Measurements from ENCODE around the gene COQ8A. TPM values are rescaled to one million over a fixed set of nuclear protein-coding genes. Genes with fewer than 3 reads are reported as not detected.

Gene COQ8A
- total and polyA plus RNA-seq, 2 donors (not counting 1 experiment from before 2014, with no cell fraction given): 3.8 to 19.7 TPM

- Histone ChIP-seq H2AFZ (ENCODE audit: low read length) (peak overlapping the region; percentile 21), H4K20me1 (ENCODE audit: control insufficient read depth, extremely low read depth, insufficient read depth, low read length) (no peaks in the 10 kb centered on the region), H3K27ac (ENCODE audit: insufficient read depth, low read length) (peak overlapping the region; percentile 87), H3K36me3 (ENCODE audit: control insufficient read depth, insufficient read depth, low read length) (no peaks in the 10 kb centered on the region), H3K9ac (ENCODE audit: insufficient read depth, low read length) (no peak overlapping the region), H3K9me3 (ENCODE audit: control insufficient read depth, insufficient read depth, low read depth, low read length) (no peaks in the 10 kb centered on the region), H3K4me2 (ENCODE audit: extremely low read depth, insufficient read depth, low read length) (no peak overlapping the region), H3K79me2 (ENCODE audit: control insufficient read depth, insufficient read depth, low read length) (no peaks in the 10 kb centered on the region), H3K27me3 (ENCODE audit: control insufficient read depth, insufficient read depth, low read length) (no peaks in the 10 kb centered on the region), H3K4me1 (ENCODE audit: control insufficient read depth, extremely low read depth, insufficient read depth, low read length) (peaks cover 7% of the 10 kb centered on the region), H3K4me3 (replicated peaks in 1 of 4; ENCODE audit: control extremely low read depth in 1 of 4, insufficient read depth in 1 of 4, low read depth in 3 of 4, low read length in 4 of 4) (no peak overlapping the region)
- DNase-seq (ENCODE audit: low read depth in 2 of 2): no peak
- TF ChIP-seq CTCF (conservative IDR thresholded peaks at IDR 0.05 in 1 of 2, IDR thresholded peaks at IDR 0.05 in 1 of 2; ENCODE audit: low read depth in 1 of 2, low read length in 2 of 2) (no peak), EZH2 (IDR thresholded peaks at IDR 0.05; ENCODE audit: low read length, missing control alignments) (no peak)
These were observed 2.0 kb upstream of the COQ8A start for GRCh38 chr1:226937940-226938725.

- Histone ChIP-seq H3K9me3 (ENCODE audit: control insufficient read depth, insufficient read depth, low read depth, low read length) (no peaks in the 10 kb centered on the region), H3K4me3 (replicated peaks in 1 of 4; ENCODE audit: control extremely low read depth in 1 of 4, insufficient read depth in 1 of 4, low read depth in 3 of 4, low read length in 4 of 4) (peak overlapping the region; percentile 52 to 81 (median 62)), H3K36me3 (ENCODE audit: control insufficient read depth, insufficient read depth, low read length) (no peaks in the 10 kb centered on the region), H2AFZ (ENCODE audit: low read length) (peak overlapping the region; percentile 69), H3K79me2 (ENCODE audit: control insufficient read depth, insufficient read depth, low read length) (no peaks in the 10 kb centered on the region), H4K20me1 (ENCODE audit: control insufficient read depth, extremely low read depth, insufficient read depth, low read length) (no peaks in the 10 kb centered on the region), H3K4me1 (ENCODE audit: control insufficient read depth, extremely low read depth, insufficient read depth, low read length) (peaks cover 7% of the 10 kb centered on the region), H3K9ac (ENCODE audit: insufficient read depth, low read length) (peak overlapping the region; percentile 70), H3K27me3 (ENCODE audit: control insufficient read depth, insufficient read depth, low read length) (no peaks in the 10 kb centered on the region), H3K27ac (ENCODE audit: insufficient read depth, low read length) (peak overlapping the region; percentile 87), H3K4me2 (ENCODE audit: extremely low read depth, insufficient read depth, low read length) (peak overlapping the region; percentile 90)
- no peak for TF ChIP-seq EZH2 (IDR thresholded peaks at IDR 0.05; ENCODE audit: low read length, missing control alignments)
- no peak for TF ChIP-seq CTCF (conservative IDR thresholded peaks at IDR 0.05 in 1 of 2, IDR thresholded peaks at IDR 0.05 in 1 of 2; ENCODE audit: low read depth in 1 of 2, low read length in 2 of 2)
- DNase-seq (ENCODE audit: low read depth in 2 of 2): peak; percentile 50 to 66
These were observed 1.1 kb upstream of the COQ8A start for GRCh38 chr1:226938903-226939437.

GRCh38 chr1:226939438-226940028 lies 561 bp upstream of the COQ8A start:
- Histone ChIP-seq H3K79me2 (ENCODE audit: control insufficient read depth, insufficient read depth, low read length) (no peaks in the 10 kb centered on the region), H3K27me3 (ENCODE audit: control insufficient read depth, insufficient read depth, low read length) (no peaks in the 10 kb centered on the region), H3K27ac (ENCODE audit: insufficient read depth, low read length) (peak overlapping the region; percentile 87), H3K36me3 (ENCODE audit: control insufficient read depth, insufficient read depth, low read length) (no peaks in the 10 kb centered on the region), H2AFZ (ENCODE audit: low read length) (peak overlapping the region; percentile 51), H4K20me1 (ENCODE audit: control insufficient read depth, extremely low read depth, insufficient read depth, low read length) (no peaks in the 10 kb centered on the region), H3K4me3 (replicated peaks in 1 of 4; ENCODE audit: control extremely low read depth in 1 of 4, insufficient read depth in 1 of 4, low read depth in 3 of 4, low read length in 4 of 4) (peak overlapping the region; percentile 52 to 81 (median 62)), H3K9me3 (ENCODE audit: control insufficient read depth, insufficient read depth, low read depth, low read length) (no peaks in the 10 kb centered on the region), H3K4me2 (ENCODE audit: extremely low read depth, insufficient read depth, low read length) (peak overlapping the region; percentile 90), H3K9ac (ENCODE audit: insufficient read depth, low read length) (peak overlapping the region; percentile 70), H3K4me1 (ENCODE audit: control insufficient read depth, extremely low read depth, insufficient read depth, low read length) (peaks cover 7% of the 10 kb centered on the region)
- TF ChIP-seq EZH2 (IDR thresholded peaks at IDR 0.05; ENCODE audit: low read length, missing control alignments): no peak
- no peak for TF ChIP-seq CTCF (conservative IDR thresholded peaks at IDR 0.05 in 1 of 2, IDR thresholded peaks at IDR 0.05 in 1 of 2; ENCODE audit: low read depth in 1 of 2, low read length in 2 of 2)
- no peak for DNase-seq (ENCODE audit: low read depth in 2 of 2)

Data from fibroblast of lung (primary cell).